Endodermal cell (in vitro differentiated cells): ENCODE measurements around the gene COMMD10. TPM values are rescaled to one million over a fixed set of nuclear protein-coding genes. Genes with fewer than 3 reads are reported as not detected.

Source experiments
- DNase-seq: peaks from one replicate; pipeline ENCODE4 v3.0.0-alpha.2; 2017
- H3K27ac ChIP-seq: 2 replicates; pipeline ENCODE4 v1.5.1; 2013; ENCODE audit warnings: mild to moderate bottlenecking, low read depth, low read length, moderate library complexity
- H3K27me3 ChIP-seq: 2 replicates; pipeline ENCODE4 v1.6.1; 2013; ENCODE audit warnings: mild to moderate bottlenecking, low read length, moderate library complexity; ENCODE audit not compliant: insufficient read depth, control insufficient read depth, poor library complexity, severe bottlenecking
- H3K36me3 ChIP-seq: 2 replicates; pipeline ENCODE4 v1.7.0; 2013; ENCODE audit warnings: mild to moderate bottlenecking, low read length, moderate library complexity; ENCODE audit not compliant: control insufficient read depth, insufficient read depth
- H3K4me1 ChIP-seq: one replicate; pipeline ENCODE4 v1.7.0; 2013; ENCODE audit warnings: low read length; ENCODE audit not compliant: control insufficient read depth, insufficient read depth
- H3K4me3 ChIP-seq: 2 replicates; pipeline ENCODE4 v1.5.1; 2013; ENCODE audit warnings: mild to moderate bottlenecking, low read length, moderate library complexity
- H3K9ac ChIP-seq: 2 replicates; pipeline ENCODE4 v1.6.1; 2013; ENCODE audit warnings: mild to moderate bottlenecking, low read length, moderate library complexity; ENCODE audit not compliant: poor library complexity, severe bottlenecking; ENCODE audit errors: extremely low read depth
- H3K9me3 ChIP-seq: 2 replicates; pipeline ENCODE4 v1.6.1; 2013; ENCODE audit warnings: mild to moderate bottlenecking, low read length, moderate library complexity; ENCODE audit not compliant: control insufficient read depth
- H3K27ac Mint-ChIP-seq: 2 replicates; pipeline ENCODE4 v1.8.0; 2020; ENCODE audit warnings: mixed read lengths
- H3K27me3 Mint-ChIP-seq: 2 replicates; pipeline ENCODE4 v1.8.0; 2021; ENCODE audit warnings: mild to moderate bottlenecking, mixed read lengths; ENCODE audit not compliant: insufficient read depth
- H3K36me3 Mint-ChIP-seq: 2 replicates; pipeline ENCODE4 v1.8.0; 2020; ENCODE audit warnings: low read depth, mixed read lengths
- H3K4me1 Mint-ChIP-seq: 2 replicates; pipeline ENCODE4 v1.8.0; 2020; ENCODE audit warnings: mixed read lengths
- H3K4me3 Mint-ChIP-seq: 2 replicates; pipeline ENCODE4 v1.8.0; 2020; ENCODE audit warnings: mild to moderate bottlenecking, moderate library complexity, mixed read lengths
- H3K9me3 Mint-ChIP-seq: 2 replicates; pipeline ENCODE4 v1.8.0; 2020; ENCODE audit warnings: mild to moderate bottlenecking, mixed read lengths
- CTCF ChIP-seq: fragments of 200-600 bp; sonication (generic); conservative IDR thresholded peaks from 2 replicates; pipeline ENCODE4 v1.5.0; 2021; ENCODE audit warnings: antibody characterized with exemption, mild to moderate bottlenecking
- WGBS, 2 experiments: methylation state at CpG; one replicate each; pipeline versions ENCODE4 v1.1.5 to v1.1.7; 2013; ENCODE audit warnings: missing lambda C conversion rate in 2 of 2, mixed read lengths in 1 of 2; ENCODE audit not compliant: insufficient coverage in 1 of 2, insufficient read length in 1 of 2; 5-methylcytosine and 5-hydroxymethylcytosine counted together
- long read RNA-seq, 4 experiments: library from polyadenylated mRNA in 2 of 4; library from RNA in 1 of 4; library from capped mRNA in 1 of 4; stranded (forward) in 3 of 4; unstranded in 1 of 4; transcript quantifications; one replicate each; pipeline ENCODE4 v2.0.0, GENCODE V29; 2020 to 2021; ENCODE audit warnings: inconsistent platforms in 1 of 4
- polyA plus RNA-seq, 2 experiments: library from polyadenylated mRNA; stranded (reverse); fragments of 50-300 nt; gene quantifications; one replicate each; pipeline ENCODE4 v1.2.3, GENCODE V29; 2013
- total RNA-seq, 2 donors: library from RNA; stranded (reverse); fragmentation: NEBNext Ultra II Directional in 1 of 2; extraction: Animal tissue kit (Norgen Biotek cat#: 25700) in 1 of 2; gene quantifications; 2 replicates in 1 of 2; 3 replicates in 1 of 2; pipeline ENCODE4 v1.2.1, GENCODE V29; 2021

Gene COMMD10
- 10 to 100 TPM; 25.3 to 29.8 TPM for total RNA-seq
- 45.7 TPM for polyA plus RNA-seq (2013, experiment 1 of 2)
- 42.1 TPM for polyA plus RNA-seq (2013, experiment 2 of 2)
- long read RNA-seq, experiment 1, transcript COMMD10-201 (7 exons, 1,469 nt): major isoform, 8 of 18 reads
- long read RNA-seq, experiment 1, partial matches to known transcripts: 1 of 18 reads
- long read RNA-seq, experiment 1, other reads (novel, unspliced or antisense): 9 of 18 reads
- long read RNA-seq, experiment 2, transcript COMMD10-201 (7 exons, 1,469 nt): major isoform, 52 of 69 reads
- long read RNA-seq, experiment 2, partial matches to known transcripts: 2 of 69 reads
- long read RNA-seq, experiment 2, other reads (novel, unspliced or antisense): 14 of 69 reads
- long read RNA-seq, experiment 3, transcript COMMD10-201 (7 exons, 1,469 nt): major isoform, 119 of 142 reads
- long read RNA-seq, experiment 3, partial matches to known transcripts: 2 of 142 reads
- long read RNA-seq, experiment 3, other reads (novel, unspliced or antisense): 20 of 142 reads
- long read RNA-seq, experiment 4, transcript COMMD10-201 (7 exons, 1,469 nt): major isoform, 110 of 123 reads
- long read RNA-seq, experiment 4, partial matches to known transcripts: 3 of 123 reads
- long read RNA-seq, experiment 4, other reads (novel, unspliced or antisense): 9 of 123 reads

GRCh38 chr5:116084871-116085715 is at the start of gene COMMD10:
TSS of gene COMMD10 (plus strand) at chr5:116085025.
- Mint-ChIP-seq H3K36me3 (peaks cover 3% of the 10 kb centered on the region), H3K27ac (peak within 1 kb of the TSS; percentile 96), H3K4me3 (peak within 1 kb of the TSS; percentile 86), H3K27me3 (no peaks in the 10 kb centered on the region), H3K9me3 (no peaks in the 10 kb centered on the region), H3K4me1 (peaks cover 16% of the 10 kb centered on the region)
- Histone ChIP-seq H3K9me3 (no peaks in the 10 kb centered on the region), H3K36me3 (peaks cover 3% of the 10 kb centered on the region), H3K27ac (peak within 1 kb of the TSS; percentile 79), H3K4me3 (peak within 1 kb of the TSS; percentile 83), H3K9ac (peak within 1 kb of the TSS; percentile 63), H3K27me3 (no peaks in the 10 kb centered on the region), H3K4me1 (peaks cover 5% of the 10 kb centered on the region)
- peak; percentile 92 for DNase-seq
- WGBS, 2 experiments: 0% methylated on average over 11 to 65 of the region's 65 CpGs
- no peak for TF ChIP-seq CTCF

GRCh38 chr5:116035123-116035522 is 49.7 kb upstream of the COMMD10 start:
- H3K4me3 Mint-ChIP-seq: no peak overlapping the region
- no peak for DNase-seq
- no peaks in the 10 kb centered on the region for H3K4me1 ChIP-seq
- H3K9me3 ChIP-seq: no peaks in the 10 kb centered on the region
- peaks cover 8% of the 10 kb centered on the region for H3K4me1 Mint-ChIP-seq
- H3K27me3 Mint-ChIP-seq: no peaks in the 10 kb centered on the region
- H3K27ac Mint-ChIP-seq: no peak overlapping the region
- no peak overlapping the region for H3K27ac ChIP-seq
- H3K4me3 ChIP-seq: no peak overlapping the region
- H3K36me3 ChIP-seq: no peaks in the 10 kb centered on the region
- H3K9ac ChIP-seq: no peak overlapping the region
- no peaks in the 10 kb centered on the region for H3K27me3 ChIP-seq
- TF ChIP-seq CTCF: no peak
- 92 to 100% methylated on average over 5 of the region's 5 CpGs for WGBS, 2 experiments
- H3K36me3 Mint-ChIP-seq: no peaks in the 10 kb centered on the region
- no peaks in the 10 kb centered on the region for H3K9me3 Mint-ChIP-seq

GRCh38 chr5:116037236-116037822 is 47.5 kb upstream of the COMMD10 start:
- Mint-ChIP-seq H3K36me3 (no peaks in the 10 kb centered on the region), H3K27me3 (no peaks in the 10 kb centered on the region), H3K9me3 (no peaks in the 10 kb centered on the region), H3K4me3 (no peak overlapping the region), H3K27ac (no peak overlapping the region), H3K4me1 (peaks cover 8% of the 10 kb centered on the region)
- H3K4me3 ChIP-seq: no peak overlapping the region
- peak; percentile 57 for TF ChIP-seq CTCF
- no peak overlapping the region for H3K9ac ChIP-seq
- H3K4me1 ChIP-seq: no peaks in the 10 kb centered on the region
- H3K36me3 ChIP-seq: no peaks in the 10 kb centered on the region
- H3K27ac ChIP-seq: no peak overlapping the region
- no peaks in the 10 kb centered on the region for H3K9me3 ChIP-seq
- DNase-seq: no peak
- 79 to 94% methylated on average over 2 to 3 of the region's 3 CpGs for WGBS, 2 experiments
- no peaks in the 10 kb centered on the region for H3K27me3 ChIP-seq
